ENCODE data around the gene BCAS1.

The BCAS1 gene

GRCh38 chr20:54037525-54037924 is 32.9 kb downstream of the BCAS1 start:
- TF ChIP-seq EZH2phosphoT487 (IDR thresholded peaks at IDR 0.05; ENCODE audit: low read length) (no peak), CTCF (IDR thresholded peaks at IDR 0.05; ENCODE audit: low read length) (no peak), EZH2 (optimal IDR thresholded peaks at IDR 0.05; ENCODE audit: low read depth, low read length) (no peak)
- Histone ChIP-seq H3K4me1 (ENCODE audit: low read length) (no peaks in the 10 kb centered on the region), H3F3A (ENCODE audit: insufficient read depth, low read length) (no peaks in the 10 kb centered on the region), H3K9ac (ENCODE audit: low read length) (no peak overlapping the region), H3K9me2 (replicated peaks; ENCODE audit: insufficient read depth, low read length) (no peaks in the 10 kb centered on the region), H2AFZ (ENCODE audit: low read length) (no peak overlapping the region), H3K4me3 (ENCODE audit: low read length) (no peak overlapping the region), H3K4me2 (ENCODE audit: low read depth, low read length) (no peak overlapping the region), H4K20me1 (ENCODE audit: insufficient read depth, low read length) (no peaks in the 10 kb centered on the region), H3K27ac (ENCODE audit: low read length) (no peak overlapping the region), H3K27me3 (replicated peaks; ENCODE audit: insufficient read depth, low read length) (no peaks in the 10 kb centered on the region), H3K79me2 (ENCODE audit: low read length) (no peaks in the 10 kb centered on the region), H3K36me3 (replicated peaks; ENCODE audit: insufficient read depth, low read length) (no peaks in the 10 kb centered on the region), H3K9me3 (replicated peaks; ENCODE audit: insufficient read depth, low read length) (no peaks in the 10 kb centered on the region)
- DNase-seq = no peak

- no peaks in the 10 kb centered on the region for H3K27me3 ChIP-seq (replicated peaks; ENCODE audit: insufficient read depth, low read length)
- no peaks in the 10 kb centered on the region for H3K9me3 ChIP-seq (replicated peaks; ENCODE audit: insufficient read depth, low read length)
Measured at GRCh38 chr20:54029643-54030042, 40.8 kb downstream of the BCAS1 start.

GRCh38 chr20:54029176-54029575 is 41.2 kb downstream of the BCAS1 start:
- Histone ChIP-seq H3K4me3 (ENCODE audit: low read length) (no peak overlapping the region), H3K27me3 (replicated peaks; ENCODE audit: insufficient read depth, low read length) (no peaks in the 10 kb centered on the region), H3K9ac (ENCODE audit: low read length) (no peak overlapping the region), H3K27ac (ENCODE audit: low read length) (no peak overlapping the region), H3K9me2 (replicated peaks; ENCODE audit: insufficient read depth, low read length) (no peaks in the 10 kb centered on the region), H4K20me1 (ENCODE audit: insufficient read depth, low read length) (no peaks in the 10 kb centered on the region), H3K36me3 (replicated peaks; ENCODE audit: insufficient read depth, low read length) (no peaks in the 10 kb centered on the region), H2AFZ (ENCODE audit: low read length) (no peak overlapping the region), H3K4me2 (ENCODE audit: low read depth, low read length) (no peak overlapping the region), H3K79me2 (ENCODE audit: low read length) (no peaks in the 10 kb centered on the region), H3K4me1 (ENCODE audit: low read length) (no peaks in the 10 kb centered on the region), H3K9me3 (replicated peaks; ENCODE audit: insufficient read depth, low read length) (no peaks in the 10 kb centered on the region), H3F3A (ENCODE audit: insufficient read depth, low read length) (no peaks in the 10 kb centered on the region)
- TF ChIP-seq EZH2 (optimal IDR thresholded peaks at IDR 0.05; ENCODE audit: low read depth, low read length) = no peak
- TF ChIP-seq CTCF (IDR thresholded peaks at IDR 0.05; ENCODE audit: low read length) = no peak
- TF ChIP-seq EZH2phosphoT487 (IDR thresholded peaks at IDR 0.05; ENCODE audit: low read length) = no peak
- DNase-seq = no peak

More at GRCh38 chr20:54029643-54030042, 40.8 kb downstream of the BCAS1 start:
- Histone ChIP-seq H3K79me2 (ENCODE audit: low read length) (no peaks in the 10 kb centered on the region), H3K9ac (ENCODE audit: low read length) (no peak overlapping the region), H3K4me1 (ENCODE audit: low read length) (no peaks in the 10 kb centered on the region), H3K27ac (ENCODE audit: low read length) (no peak overlapping the region), H4K20me1 (ENCODE audit: insufficient read depth, low read length) (no peaks in the 10 kb centered on the region), H3K4me3 (ENCODE audit: low read length) (no peak overlapping the region), H3K9me2 (replicated peaks; ENCODE audit: insufficient read depth, low read length) (no peaks in the 10 kb centered on the region), H3K4me2 (ENCODE audit: low read depth, low read length) (no peak overlapping the region), H3F3A (ENCODE audit: insufficient read depth, low read length) (no peaks in the 10 kb centered on the region), H3K36me3 (replicated peaks; ENCODE audit: insufficient read depth, low read length) (no peaks in the 10 kb centered on the region), H2AFZ (ENCODE audit: low read length) (no peak overlapping the region)
- DNase-seq = no peak
- TF ChIP-seq EZH2phosphoT487 (IDR thresholded peaks at IDR 0.05; ENCODE audit: low read length) = no peak
- no peak for TF ChIP-seq EZH2 (optimal IDR thresholded peaks at IDR 0.05; ENCODE audit: low read depth, low read length)

- Histone ChIP-seq H3K9me3 (replicated peaks; ENCODE audit: insufficient read depth, low read length) (no peaks in the 10 kb centered on the region), H3K79me2 (ENCODE audit: low read length) (no peaks in the 10 kb centered on the region), H3K9me2 (replicated peaks; ENCODE audit: insufficient read depth, low read length) (no peaks in the 10 kb centered on the region), H3K4me2 (ENCODE audit: low read depth, low read length) (no peak overlapping the region), H2AFZ (ENCODE audit: low read length) (no peak overlapping the region), H3K27ac (ENCODE audit: low read length) (no peak overlapping the region), H3K4me3 (ENCODE audit: low read length) (no peak overlapping the region), H3K4me1 (ENCODE audit: low read length) (no peaks in the 10 kb centered on the region), H3K9ac (ENCODE audit: low read length) (no peak overlapping the region), H4K20me1 (ENCODE audit: insufficient read depth, low read length) (no peaks in the 10 kb centered on the region), H3K27me3 (replicated peaks; ENCODE audit: insufficient read depth, low read length) (no peaks in the 10 kb centered on the region), H3F3A (ENCODE audit: insufficient read depth, low read length) (no peaks in the 10 kb centered on the region), H3K36me3 (replicated peaks; ENCODE audit: insufficient read depth, low read length) (no peaks in the 10 kb centered on the region)
- TF ChIP-seq CTCF (IDR thresholded peaks at IDR 0.05; ENCODE audit: low read length) = no peak
- no peak for TF ChIP-seq EZH2 (optimal IDR thresholded peaks at IDR 0.05; ENCODE audit: low read depth, low read length)
- no peak for TF ChIP-seq EZH2phosphoT487 (IDR thresholded peaks at IDR 0.05; ENCODE audit: low read length)
- no peak for DNase-seq
Measured at GRCh38 chr20:54028276-54029011, 42.0 kb downstream of the BCAS1 start.
